H9 (cell line): ENCODE results near the gene TTC31. TPM values are rescaled to one million over a fixed set of nuclear protein-coding genes. Genes with fewer than 3 reads are reported as not detected.

Experiments used
- DNase-seq: peaks from one replicate; pipeline ENCODE4 v3.0.0-alpha.2; 2017
- H2AFZ ChIP-seq: one replicate; pipeline ENCODE4 v1.6.1; 2013; ENCODE audit warnings: mild to moderate bottlenecking, low read length, control low read depth, moderate library complexity
- H2AK5ac ChIP-seq: 2 replicates; pipeline ENCODE4 v1.6.1; 2013; ENCODE audit warnings: low read length, control low read depth, mixed read lengths; ENCODE audit not compliant: insufficient read length
- H2BK120ac ChIP-seq: one replicate; pipeline ENCODE4 v1.6.1; 2013; ENCODE audit warnings: low read depth, mild to moderate bottlenecking, low read length, control low read depth, inconsistent platforms; ENCODE audit not compliant: poor library complexity, severe bottlenecking
- H2BK12ac ChIP-seq: 2 replicates; pipeline ENCODE4 v1.6.1; 2013; ENCODE audit warnings: low read length, control low read depth, mixed read lengths, low read depth; ENCODE audit not compliant: insufficient read length
- H2BK15ac ChIP-seq: 2 replicates; pipeline ENCODE4 v1.6.1; 2013; ENCODE audit warnings: low read depth, low read length, control low read depth
- H2BK20ac ChIP-seq: one replicate; pipeline ENCODE4 v1.6.1; 2013; ENCODE audit warnings: low read depth, mild to moderate bottlenecking, low read length, control low read depth, inconsistent platforms; ENCODE audit not compliant: poor library complexity, severe bottlenecking
- H2BK5ac ChIP-seq: 2 replicates; pipeline ENCODE4 v1.6.1; 2013; ENCODE audit warnings: low read length, control low read depth, mixed read lengths; ENCODE audit not compliant: insufficient read length
- H3K14ac ChIP-seq: 2 replicates; pipeline ENCODE4 v1.6.1; 2013; ENCODE audit warnings: low read length, control low read depth; ENCODE audit not compliant: insufficient read depth
- H3K18ac ChIP-seq: 2 replicates; pipeline ENCODE4 v1.6.1; 2013; ENCODE audit warnings: low read depth, mild to moderate bottlenecking, mixed read lengths, low read length, control low read depth; ENCODE audit not compliant: insufficient read length
- H3K23ac ChIP-seq: 2 replicates; pipeline ENCODE4 v1.6.1; 2013; ENCODE audit warnings: low read length, control low read depth, mixed read lengths, low read depth; ENCODE audit not compliant: insufficient read length
- H3K23me2 ChIP-seq: 2 replicates; pipeline ENCODE4 v1.6.1; 2013; ENCODE audit warnings: low read depth, mild to moderate bottlenecking, mixed read lengths, low read length, control low read depth; ENCODE audit not compliant: insufficient read length, poor library complexity, severe bottlenecking
- H3K27ac ChIP-seq: 2 replicates; pipeline ENCODE4 v1.5.1; 2013; ENCODE audit warnings: low read length, control low read depth, mixed read lengths, low read depth; ENCODE audit not compliant: insufficient read length
- H3K27me3 ChIP-seq: 2 replicates; pipeline ENCODE4 v1.6.1; 2013; ENCODE audit warnings: low read length, control low read depth, inconsistent platforms; ENCODE audit not compliant: insufficient read depth
- H3K4ac ChIP-seq: 2 replicates; pipeline ENCODE4 v1.6.1; 2013; ENCODE audit warnings: low read depth, mild to moderate bottlenecking, control low read depth, inconsistent platforms, low read length, moderate library complexity
- H3K4me1 ChIP-seq: 2 replicates; pipeline ENCODE4 v1.6.1; 2013; ENCODE audit warnings: low read length, control low read depth, inconsistent platforms; ENCODE audit not compliant: insufficient read depth
- H3K4me2 ChIP-seq: 2 replicates; pipeline ENCODE4 v1.6.1; 2013; ENCODE audit warnings: low read length, control low read depth, mixed read lengths; ENCODE audit not compliant: insufficient read length, insufficient read depth
- H3K56ac ChIP-seq: 2 replicates; pipeline ENCODE4 v1.6.1; 2013; ENCODE audit warnings: low read depth, mild to moderate bottlenecking, mixed read lengths, low read length, control low read depth; ENCODE audit not compliant: insufficient read length
- H3K79me1 ChIP-seq: 2 replicates; pipeline ENCODE4 v1.6.1; 2013; ENCODE audit warnings: low read depth, mild to moderate bottlenecking, moderate library complexity, low read length, control low read depth, inconsistent platforms; ENCODE audit not compliant: insufficient read depth, poor library complexity, severe bottlenecking
- H3K79me2 ChIP-seq: 2 replicates; pipeline ENCODE4 v1.6.1; 2013; ENCODE audit warnings: low read length, control low read depth, inconsistent platforms; ENCODE audit not compliant: insufficient read depth
- H3K9ac ChIP-seq: 2 replicates; pipeline ENCODE4 v1.6.1; 2013; ENCODE audit warnings: low read length, control low read depth, mixed read lengths; ENCODE audit not compliant: insufficient read length; ENCODE audit errors: extremely low read depth
- H3K9me3 ChIP-seq: one replicate; pipeline ENCODE4 v1.6.1; 2013; ENCODE audit warnings: low read depth, low read length, inconsistent platforms; ENCODE audit not compliant: control insufficient read depth
- H3T11ph ChIP-seq: one replicate; pipeline ENCODE4 v1.6.1; 2013; ENCODE audit warnings: mild to moderate bottlenecking, low read length, control low read depth, inconsistent platforms
- H4K20me1 ChIP-seq: one replicate; pipeline ENCODE4 v1.6.1; 2013; ENCODE audit not compliant: control insufficient read depth, insufficient read length, insufficient read depth
- H4K5ac ChIP-seq: 2 replicates; pipeline ENCODE4 v1.6.1; 2013; ENCODE audit warnings: low read depth, mild to moderate bottlenecking, mixed read lengths, low read length, control low read depth; ENCODE audit not compliant: insufficient read length
- H4K8ac ChIP-seq: replicated peaks from 2 replicates; pipeline ENCODE4 v1.6.1; 2013; ENCODE audit warnings: low read length, control low read depth, mixed read lengths, low read depth; ENCODE audit not compliant: insufficient read length
- H4K91ac ChIP-seq: 2 replicates; pipeline ENCODE4 v1.6.1; 2013; ENCODE audit warnings: low read depth, mild to moderate bottlenecking, moderate library complexity, mixed read lengths, low read length, control low read depth; ENCODE audit not compliant: insufficient read length
- H3K27ac Mint-ChIP-seq, 3 experiments: 2 replicates in 2 of 3; 3 replicates in 1 of 3; pipeline ENCODE4 v1.8.0; 2020 to 2021; ENCODE audit warnings: mixed read lengths in 3 of 3, mild to moderate bottlenecking in 1 of 3, moderate library complexity in 1 of 3
- H3K27me3 Mint-ChIP-seq: 2 replicates; pipeline ENCODE4 v1.8.0; 2021; ENCODE audit warnings: low read depth, mild to moderate bottlenecking, moderate library complexity, mixed read lengths
- H3K36me3 Mint-ChIP-seq, 3 experiments: 2 replicates in 2 of 3; 3 replicates in 1 of 3; pipeline ENCODE4 v1.8.0; 2020 to 2021; ENCODE audit warnings: low read depth in 3 of 3, mixed read lengths in 3 of 3; ENCODE audit not compliant: insufficient read depth in 1 of 3
- H3K4me1 Mint-ChIP-seq, 2 experiments: 2 replicates each; pipeline ENCODE4 v1.8.0; 2020; ENCODE audit warnings: mixed read lengths in 2 of 2
- H3K4me3 Mint-ChIP-seq, 2 experiments: 2 replicates in 1 of 2; 3 replicates in 1 of 2; pipeline ENCODE4 v1.8.0; 2020 to 2021; ENCODE audit warnings: mild to moderate bottlenecking in 2 of 2, mixed read lengths in 2 of 2, moderate library complexity in 1 of 2
- H3K9me3 Mint-ChIP-seq, 2 experiments: 2 replicates in 1 of 2; 3 replicates in 1 of 2; pipeline ENCODE4 v1.8.0; 2020; ENCODE audit warnings: mild to moderate bottlenecking in 2 of 2, mixed read lengths in 2 of 2, moderate library complexity in 1 of 2
- WGBS: extraction: QIAGEN DNeasy Blood & Tissue Kit; methylation state at CpG from one replicate; pipeline ENCODE4 v1.1.7; 2013; ENCODE audit warnings: missing lambda C conversion rate, low lambda C conversion rate, mixed read lengths; ENCODE audit not compliant: insufficient read length; ENCODE audit errors: extremely low coverage; 5-methylcytosine and 5-hydroxymethylcytosine counted together
- total RNA-seq: library from RNA; stranded (reverse); gene quantifications from 2 replicates; pipeline ENCODE4 v1.2.1, GENCODE V29; 2021
- TF ChIP-seq, protein P1 (sequence below): fragments of 200-600 bp; sonication (generic); conservative IDR thresholded peaks from 3 replicates; pipeline ENCODE4 v1.8.0; 2021; ENCODE audit warnings: antibody characterized with exemption, mild to moderate bottlenecking

The TTC31 gene
- total RNA-seq, 1 experiment from 2014 or later = 33.3 TPM

DNA sequence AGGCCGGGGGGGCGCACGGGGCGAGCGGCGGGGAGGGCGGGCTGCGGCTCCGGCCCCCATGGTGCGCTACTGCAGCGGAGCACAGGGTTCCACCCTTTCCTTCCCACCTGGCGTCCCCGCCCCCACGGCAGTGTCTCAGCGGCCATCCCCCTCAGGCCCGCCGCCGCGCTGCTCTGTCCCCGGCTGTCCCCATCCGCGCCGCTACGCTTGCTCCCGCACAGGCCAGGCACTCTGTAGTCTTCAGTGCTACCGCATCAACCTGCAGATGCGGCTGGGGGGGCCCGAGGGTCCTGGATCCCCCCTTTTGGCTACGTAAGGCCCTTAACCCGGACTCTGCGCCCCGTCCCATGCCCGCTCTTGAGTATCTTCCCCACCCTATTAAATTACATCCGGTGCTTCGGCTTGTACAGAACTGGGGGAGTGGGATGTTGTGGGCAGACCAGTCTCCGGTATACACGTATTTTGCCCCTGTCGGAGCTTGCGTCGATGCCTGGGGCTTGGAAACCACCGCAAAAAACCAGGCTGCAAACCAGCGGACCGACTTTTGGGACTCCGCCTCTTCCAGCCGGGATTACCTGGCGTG lies 25.2 kb upstream of the TTC31 start:
- WGBS = no CpG with 5 or more reads among the region's 46 CpGs
- H3K79me2 ChIP-seq = no peaks in the 10 kb centered on the region
- H3K23ac ChIP-seq = no peak overlapping the region
- H4K20me1 ChIP-seq = peaks cover 2% of the 10 kb centered on the region
- no peak overlapping the region for H4K91ac ChIP-seq
- no peak overlapping the region for H2AFZ ChIP-seq
- peak overlapping the region; percentile 78 for H2BK120ac ChIP-seq
- no peak overlapping the region for H2BK12ac ChIP-seq
- no peaks in the 10 kb centered on the region for H3K9me3 Mint-ChIP-seq
- H3K18ac ChIP-seq = peak overlapping the region; percentile 91
- H3K27ac Mint-ChIP-seq = peak overlapping the region; percentile 98 to 99 (median 99)
- no peak overlapping the region for H2AK5ac ChIP-seq
- H3K9ac ChIP-seq = peak overlapping the region; percentile 83
- peak; percentile 83 for DNase-seq
- H3K56ac ChIP-seq = no peak overlapping the region
- H3K27me3 ChIP-seq = no peaks in the 10 kb centered on the region
- peak overlapping the region; percentile 96 for H3K14ac ChIP-seq
- H2BK5ac ChIP-seq = no peak overlapping the region
- TF ChIP-seq, protein P1, sequence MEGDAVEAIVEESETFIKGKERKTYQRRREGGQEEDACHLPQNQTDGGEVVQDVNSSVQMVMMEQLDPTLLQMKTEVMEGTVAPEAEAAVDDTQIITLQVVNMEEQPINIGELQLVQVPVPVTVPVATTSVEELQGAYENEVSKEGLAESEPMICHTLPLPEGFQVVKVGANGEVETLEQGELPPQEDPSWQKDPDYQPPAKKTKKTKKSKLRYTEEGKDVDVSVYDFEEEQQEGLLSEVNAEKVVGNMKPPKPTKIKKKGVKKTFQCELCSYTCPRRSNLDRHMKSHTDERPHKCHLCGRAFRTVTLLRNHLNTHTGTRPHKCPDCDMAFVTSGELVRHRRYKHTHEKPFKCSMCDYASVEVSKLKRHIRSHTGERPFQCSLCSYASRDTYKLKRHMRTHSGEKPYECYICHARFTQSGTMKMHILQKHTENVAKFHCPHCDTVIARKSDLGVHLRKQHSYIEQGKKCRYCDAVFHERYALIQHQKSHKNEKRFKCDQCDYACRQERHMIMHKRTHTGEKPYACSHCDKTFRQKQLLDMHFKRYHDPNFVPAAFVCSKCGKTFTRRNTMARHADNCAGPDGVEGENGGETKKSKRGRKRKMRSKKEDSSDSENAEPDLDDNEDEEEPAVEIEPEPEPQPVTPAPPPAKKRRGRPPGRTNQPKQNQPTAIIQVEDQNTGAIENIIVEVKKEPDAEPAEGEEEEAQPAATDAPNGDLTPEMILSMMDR = no peak
- no peak overlapping the region for H2BK20ac ChIP-seq
- H3K4me1 ChIP-seq = peaks cover 2% of the 10 kb centered on the region; the same call in 1 of the 2 replicates
- peak overlapping the region; percentile 80 for H3K27ac ChIP-seq
- no peak overlapping the region for H2BK15ac ChIP-seq
- H3K4me2 ChIP-seq = peak overlapping the region; percentile 92
- H3K36me3 Mint-ChIP-seq = peaks cover 4 to 22% (median 21%) of the 10 kb centered on the region in 3 experiments; a peak in 6 of 7 replicates
- peaks cover 18% of the 10 kb centered on the region for H3K23me2 ChIP-seq
- H3K4me1 Mint-ChIP-seq = peaks cover 27 to 36% of the 10 kb centered on the region in 2 experiments
- no peaks in the 10 kb centered on the region for H3K79me1 ChIP-seq
- H3K4me3 Mint-ChIP-seq = peak overlapping the region; percentile 96 to 97
- no peak overlapping the region; the same call in 1 of the 2 replicates for H3K4ac ChIP-seq
- H3T11ph ChIP-seq = no peak overlapping the region
- no peaks in the 10 kb centered on the region for H3K27me3 Mint-ChIP-seq
- H3K9me3 ChIP-seq = no peaks in the 10 kb centered on the region
- no peak overlapping the region for H4K5ac ChIP-seq
- H4K8ac ChIP-seq = no peak overlapping the region
